Colonic mucosa (tissue), 4 donors: ENCODE measurements around the gene TMEM132D. TPM values are rescaled to one million over a fixed set of nuclear protein-coding genes. Genes with fewer than 3 reads are reported as not detected.
A peak's percentile ranks its signal among the peaks of the same experiment; 100 is the strongest.

ENCODE experiments used
- DNase-seq: peaks from one replicate; pipeline ENCODE4 v3.0.0-alpha.2; 2020
- H3K27ac ChIP-seq: fragments of 200-600 bp; one replicate; pipeline ENCODE4 v1.8.0; 2021
- H3K27me3 ChIP-seq: fragments of 200-600 bp; one replicate; pipeline ENCODE4 v1.8.0; 2021
- H3K36me3 ChIP-seq: fragments of 200-600 bp; one replicate; pipeline ENCODE4 v1.8.0; 2021
- H3K4me1 ChIP-seq: fragments of 200-600 bp; one replicate; pipeline ENCODE4 v1.8.0; 2021; ENCODE audit warnings: mild to moderate bottlenecking
- H3K4me3 ChIP-seq: fragments of 200-600 bp; one replicate; pipeline ENCODE4 v1.8.0; 2021
- H3K9ac ChIP-seq, 2 donors: one replicate each; pipeline ENCODE4 v1.7.0; 2013; ENCODE audit warnings: control low read depth in 2 of 2, low read depth in 2 of 2, low read length in 2 of 2
- H3K9me3 ChIP-seq: fragments of 200-600 bp; one replicate; pipeline ENCODE4 v1.8.0; 2021
- CTCF ChIP-seq: fragments of 200-600 bp; IDR thresholded peaks from one replicate; pipeline ENCODE4 v1.8.0; 2022; ENCODE audit warnings: antibody characterized with exemption, mild to moderate bottlenecking
- intact Hi-C: fragments of 100-400 bp; cut with DNase I; formaldehyde crosslinking; loops from one replicate; pipeline ENCODE4 v1.14.1; 2022
- total RNA-seq, 2 donors: library from RNA; stranded (reverse); fragmentation: NEBNext Ultra II Directional in 1 of 2; extraction: Animal tissue kit (Norgen Biotek cat#: 25700) in 1 of 2; gene quantifications; one replicate each; pipeline ENCODE4 v1.2.1, GENCODE V29; 2021
- donor health status: healthy.
- donor health status: DM: no; HTN: no; CAD: no.
- donor health status: DM: no; HTN: no; CAD: no.

TMEM132D gene
- total RNA-seq, 2 donors from 2014 or later: 0.17 to 0.32 TPM

DNA sequence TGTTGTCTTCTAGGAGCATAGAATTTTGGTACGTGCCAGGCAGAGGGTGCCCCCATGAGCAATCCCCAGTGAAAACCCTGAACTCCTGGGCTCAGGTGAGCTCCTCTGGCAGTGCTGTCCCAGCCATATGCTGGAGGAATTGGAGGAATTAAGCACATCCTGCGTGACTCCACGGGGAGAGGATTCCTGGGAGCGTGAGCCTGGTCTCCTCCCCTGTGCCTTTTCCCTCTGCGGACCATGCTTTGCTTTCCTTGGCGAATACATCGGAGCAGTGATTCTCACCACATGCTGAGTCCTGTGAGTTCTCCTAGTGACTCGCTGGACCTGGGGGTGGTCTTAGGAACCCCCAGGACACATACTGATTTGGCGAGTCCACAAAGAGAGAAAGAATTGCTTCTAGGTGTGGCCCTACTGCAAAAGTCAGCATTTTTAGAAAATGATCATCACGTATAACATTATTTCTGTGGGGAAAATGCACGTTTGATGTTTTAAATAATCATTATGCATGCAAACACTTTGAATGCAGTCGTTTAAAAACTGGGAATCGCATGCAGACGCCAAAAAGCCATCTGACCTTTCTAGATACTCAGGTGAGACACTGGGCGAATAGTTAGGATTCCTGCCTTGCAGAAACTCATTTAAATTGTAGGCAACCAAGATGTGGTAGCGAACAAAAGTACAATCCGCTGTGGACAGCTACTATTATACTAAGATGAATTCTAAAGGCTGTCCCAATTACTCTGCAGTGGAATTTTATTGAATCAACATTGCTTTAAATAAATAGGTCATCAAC, 370.9 kb downstream of the TMEM132D start:
- no peak for DNase-seq
- intact Hi-C loops: no loop called here
- H3K27me3 ChIP-seq: no peaks in the 10 kb centered on the region
- H3K9ac ChIP-seq: no peak overlapping the region
- H3K36me3 ChIP-seq: no peaks in the 10 kb centered on the region
- H3K9me3 ChIP-seq: no peaks in the 10 kb centered on the region
- TF ChIP-seq CTCF: no peak
- no peak overlapping the region for H3K27ac ChIP-seq
- H3K4me1 ChIP-seq: no peaks in the 10 kb centered on the region
- H3K4me3 ChIP-seq: no peak overlapping the region

GRCh38 chr12:129532082-129532481, 371.7 kb downstream of the TMEM132D start:
- H3K9me3 ChIP-seq: no peaks in the 10 kb centered on the region
- H3K9ac ChIP-seq: no peak overlapping the region
- no peaks in the 10 kb centered on the region for H3K4me1 ChIP-seq
- no peaks in the 10 kb centered on the region for H3K36me3 ChIP-seq
- H3K27ac ChIP-seq: no peak overlapping the region
- TF ChIP-seq CTCF: no peak
- peak; percentile 61 for DNase-seq
- intact Hi-C loops: no loop called here
- H3K27me3 ChIP-seq: no peaks in the 10 kb centered on the region
- no peak overlapping the region for H3K4me3 ChIP-seq

- no peak for TF ChIP-seq CTCF
- Histone ChIP-seq H3K36me3 (no peaks in the 10 kb centered on the region), H3K27me3 (no peaks in the 10 kb centered on the region), H3K27ac (peak overlapping the region; percentile 22), H3K4me1 (no peaks in the 10 kb centered on the region), H3K4me3 (no peak overlapping the region), H3K9ac (peak overlapping the region in 1 of 2 donors; percentile 36), H3K9me3 (no peaks in the 10 kb centered on the region)
- peak; percentile 78 for DNase-seq
- intact Hi-C loops: no loop called here
These were observed 372.8 kb downstream of the TMEM132D start for GRCh38 chr12:129530984-129531383.

- no peak for TF ChIP-seq CTCF
- H3K4me3 ChIP-seq: no peak overlapping the region
- intact Hi-C loops: no loop called here
These were observed 373.3 kb downstream of the TMEM132D start for GRCh38 chr12:129530517-129530916.

DNA sequence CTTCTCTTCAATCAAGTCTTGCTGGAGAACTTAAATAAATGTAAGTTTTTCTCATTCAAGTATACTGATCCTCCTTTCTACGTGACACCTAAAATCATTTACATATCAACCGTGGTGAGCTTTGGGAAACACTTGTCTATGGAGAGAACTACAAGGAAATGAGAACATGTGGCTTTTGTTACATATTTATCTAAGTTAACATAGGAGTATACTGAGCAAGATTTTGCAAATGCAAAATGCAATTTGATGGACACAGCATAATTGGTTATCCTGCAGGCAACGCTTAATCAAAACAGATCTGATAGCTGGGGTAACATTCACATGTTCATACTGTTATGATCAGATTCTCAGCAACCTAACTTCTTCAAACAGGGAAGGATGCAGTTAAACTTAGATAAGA, 376.3 kb downstream of the TMEM132D start:
- Histone ChIP-seq H3K27me3 (no peaks in the 10 kb centered on the region), H3K36me3 (no peaks in the 10 kb centered on the region)
- no peak for TF ChIP-seq CTCF

More at GRCh38 chr12:129530517-129530916, 373.3 kb downstream of the TMEM132D start:
- Histone ChIP-seq H3K27ac (no peak overlapping the region), H3K36me3 (no peaks in the 10 kb centered on the region), H3K9me3 (no peaks in the 10 kb centered on the region), H3K4me1 (no peaks in the 10 kb centered on the region), H3K9ac (no peak overlapping the region), H3K27me3 (no peaks in the 10 kb centered on the region)
- DNase-seq: no peak

More for the DNA sequence above, 376.3 kb downstream of the TMEM132D start:
- Histone ChIP-seq H3K4me3 (no peak overlapping the region), H3K9ac (no peak overlapping the region), H3K4me1 (no peaks in the 10 kb centered on the region), H3K27ac (no peak overlapping the region), H3K9me3 (no peaks in the 10 kb centered on the region)
- no peak for DNase-seq
- intact Hi-C loops: no loop called here
